Astrocyte (in vitro differentiated cells and primary cell): ENCODE data around the gene DIP2C. TPM values are rescaled to one million over a fixed set of nuclear protein-coding genes. Genes with fewer than 3 reads are reported as not detected.

ENCODE experiments used
- DNase-seq: peaks from one replicate; pipeline ENCODE4 v3.0.0-alpha.2; 2010; ENCODE audit warnings: low read depth
- FAIRE-seq: peaks from 2 replicates; lab custom pipeline; 2011; peaks lifted over from hg19 to GRCh38; lab: Jason Lieb, UNC
- H2AFZ ChIP-seq: 2 replicates; pipeline ENCODE4 v1.6.0; 2012; ENCODE audit warnings: low read depth, low read length, inconsistent platforms
- H3K27ac ChIP-seq: 2 replicates; pipeline ENCODE4 v1.5.1; 2011; ENCODE audit warnings: low read depth, low read length, inconsistent platforms
- H3K27me3 ChIP-seq: 2 replicates; pipeline ENCODE4 v1.6.0; 2011; ENCODE audit warnings: low read length, inconsistent platforms; ENCODE audit not compliant: insufficient read depth
- H3K36me3 ChIP-seq: 2 replicates; pipeline ENCODE4 v1.5.1; 2011; ENCODE audit warnings: low read length, inconsistent platforms; ENCODE audit not compliant: insufficient read depth
- H3K4me1 ChIP-seq: 2 replicates; pipeline ENCODE4 v1.5.1; 2011; ENCODE audit warnings: low read length, inconsistent platforms; ENCODE audit not compliant: insufficient read depth
- H3K4me2 ChIP-seq: 2 replicates; pipeline ENCODE4 v1.6.0; 2012; ENCODE audit warnings: low read length, inconsistent platforms
- H3K4me3 ChIP-seq: 2 replicates; pipeline ENCODE4 v1.5.1; 2011; ENCODE audit warnings: low read depth, mild to moderate bottlenecking, low read length, inconsistent platforms; ENCODE audit not compliant: insufficient read depth
- H3K79me2 ChIP-seq: 2 replicates; pipeline ENCODE4 v1.6.0; 2012; ENCODE audit warnings: mild to moderate bottlenecking, low read length, inconsistent platforms; ENCODE audit not compliant: insufficient read depth
- H3K9ac ChIP-seq: 2 replicates; pipeline ENCODE4 v1.6.0; 2012; ENCODE audit warnings: mild to moderate bottlenecking, low read length, inconsistent platforms
- H3K9me3 ChIP-seq: 2 replicates; pipeline ENCODE4 v1.5.1; 2012; ENCODE audit warnings: low read depth, mild to moderate bottlenecking, low read length, inconsistent platforms; ENCODE audit not compliant: insufficient read depth
- H4K20me1 ChIP-seq: 2 replicates; pipeline ENCODE4 v1.6.0; 2012; ENCODE audit warnings: low read length, inconsistent platforms; ENCODE audit not compliant: insufficient read depth
- H3K27ac Mint-ChIP-seq: one replicate; pipeline ENCODE4 v1.8.0; 2021; ENCODE audit warnings: mild to moderate bottlenecking, mixed read lengths; ENCODE audit not compliant: unreplicated experiment
- H3K27me3 Mint-ChIP-seq: one replicate; pipeline ENCODE4 v1.8.0; 2021; ENCODE audit warnings: low read depth, mixed read lengths; ENCODE audit not compliant: unreplicated experiment
- H3K36me3 Mint-ChIP-seq: one replicate; pipeline ENCODE4 v1.8.0; 2021; ENCODE audit warnings: low read depth, mixed read lengths; ENCODE audit not compliant: unreplicated experiment
- H3K4me1 Mint-ChIP-seq: one replicate; pipeline ENCODE4 v1.8.0; 2021; ENCODE audit warnings: low read depth, mixed read lengths; ENCODE audit not compliant: unreplicated experiment
- H3K4me3 Mint-ChIP-seq: one replicate; pipeline ENCODE4 v1.8.0; 2021; ENCODE audit warnings: mild to moderate bottlenecking, moderate library complexity, mixed read lengths; ENCODE audit not compliant: unreplicated experiment
- H3K9me3 Mint-ChIP-seq: one replicate; pipeline ENCODE4 v1.8.0; 2021; ENCODE audit warnings: mild to moderate bottlenecking, mixed read lengths; ENCODE audit not compliant: unreplicated experiment
- EZH2 ChIP-seq: IDR thresholded peaks from 2 replicates; pipeline ENCODE4 v1.6.1; 2012; ENCODE audit warnings: mild to moderate bottlenecking, low read length, inconsistent platforms; ENCODE audit not compliant: insufficient read depth
- total RNA-seq: library from RNA; stranded (reverse); gene quantifications from 2 replicates; pipeline ENCODE4 v1.2.1, GENCODE V29; 2021
- TF ChIP-seq, protein P1 (sequence below): IDR thresholded peaks from 2 replicates; pipeline ENCODE4 v1.5.1; 2011; ENCODE audit warnings: low read depth, mild to moderate bottlenecking, inconsistent platforms, low read length, moderate library complexity; ENCODE audit not compliant: insufficient read depth

Gene DIP2C
- total RNA-seq, 1 donor from 2014 or later: 27.3 TPM

DNA sequence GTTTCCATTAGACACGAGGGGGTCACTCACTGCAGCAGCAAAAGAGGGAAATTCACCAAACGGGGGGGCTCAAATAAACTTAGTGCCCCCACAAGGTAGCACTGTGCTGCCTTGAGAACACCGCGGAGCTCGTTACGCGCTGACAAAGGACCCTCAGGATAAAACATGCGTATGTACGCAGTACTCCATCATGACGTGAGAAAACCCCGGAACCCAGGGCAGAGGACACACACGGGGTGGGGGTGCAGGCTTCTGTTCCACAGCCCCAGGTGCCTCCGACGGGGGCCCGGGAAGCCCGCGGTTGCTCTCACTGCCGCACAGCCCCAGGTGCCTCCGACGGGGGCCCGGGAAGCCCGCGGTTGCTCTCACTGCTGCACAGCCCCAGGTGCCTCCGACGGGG, 321.8 kb downstream of the DIP2C start:
- peaks cover 5% of the 10 kb centered on the region for H4K20me1 ChIP-seq
- no peak overlapping the region for H2AFZ ChIP-seq
- no peak for DNase-seq
- no peak overlapping the region for H3K4me3 ChIP-seq
- H3K27ac Mint-ChIP-seq: no peak overlapping the region
- H3K36me3 Mint-ChIP-seq: peaks cover 29% of the 10 kb centered on the region
- H3K27me3 ChIP-seq: no peaks in the 10 kb centered on the region
- peaks cover 31% of the 10 kb centered on the region for H3K4me1 Mint-ChIP-seq
- TF ChIP-seq, protein P1, sequence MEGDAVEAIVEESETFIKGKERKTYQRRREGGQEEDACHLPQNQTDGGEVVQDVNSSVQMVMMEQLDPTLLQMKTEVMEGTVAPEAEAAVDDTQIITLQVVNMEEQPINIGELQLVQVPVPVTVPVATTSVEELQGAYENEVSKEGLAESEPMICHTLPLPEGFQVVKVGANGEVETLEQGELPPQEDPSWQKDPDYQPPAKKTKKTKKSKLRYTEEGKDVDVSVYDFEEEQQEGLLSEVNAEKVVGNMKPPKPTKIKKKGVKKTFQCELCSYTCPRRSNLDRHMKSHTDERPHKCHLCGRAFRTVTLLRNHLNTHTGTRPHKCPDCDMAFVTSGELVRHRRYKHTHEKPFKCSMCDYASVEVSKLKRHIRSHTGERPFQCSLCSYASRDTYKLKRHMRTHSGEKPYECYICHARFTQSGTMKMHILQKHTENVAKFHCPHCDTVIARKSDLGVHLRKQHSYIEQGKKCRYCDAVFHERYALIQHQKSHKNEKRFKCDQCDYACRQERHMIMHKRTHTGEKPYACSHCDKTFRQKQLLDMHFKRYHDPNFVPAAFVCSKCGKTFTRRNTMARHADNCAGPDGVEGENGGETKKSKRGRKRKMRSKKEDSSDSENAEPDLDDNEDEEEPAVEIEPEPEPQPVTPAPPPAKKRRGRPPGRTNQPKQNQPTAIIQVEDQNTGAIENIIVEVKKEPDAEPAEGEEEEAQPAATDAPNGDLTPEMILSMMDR: no peak
- TF ChIP-seq EZH2: no peak
- H3K9me3 ChIP-seq: no peaks in the 10 kb centered on the region
- no peaks in the 10 kb centered on the region for H3K27me3 Mint-ChIP-seq
- H3K4me1 ChIP-seq: peaks cover 14% of the 10 kb centered on the region
- peaks cover 11% of the 10 kb centered on the region for H3K36me3 ChIP-seq
- no peak overlapping the region for H3K4me3 Mint-ChIP-seq
- no peak overlapping the region for H3K4me2 ChIP-seq
- no peaks in the 10 kb centered on the region for H3K9me3 Mint-ChIP-seq
- no peak for FAIRE-seq
- H3K79me2 ChIP-seq: no peaks in the 10 kb centered on the region
- H3K27ac ChIP-seq: no peak overlapping the region
- H3K9ac ChIP-seq: no peak overlapping the region

DNA sequence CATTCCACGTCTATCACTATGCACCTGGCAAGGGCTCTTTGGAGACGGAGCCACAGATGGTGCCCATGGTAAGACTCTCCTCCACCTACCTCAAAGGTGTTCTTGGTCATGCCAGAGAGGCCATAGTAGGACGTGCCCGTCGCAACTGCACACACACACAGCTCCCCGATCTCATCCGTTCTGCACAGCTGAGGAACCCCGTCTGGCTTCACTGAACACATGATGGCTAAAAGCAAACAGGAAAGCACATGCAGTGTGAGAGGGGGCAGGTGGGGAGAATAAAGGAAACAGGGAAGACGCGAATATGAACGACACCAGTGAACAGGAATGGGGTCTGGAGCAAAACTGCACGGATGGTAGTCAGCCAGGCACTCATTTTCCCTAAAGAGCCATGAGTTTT, 323.3 kb downstream of the DIP2C start:
- no peak overlapping the region for H2AFZ ChIP-seq
- H3K4me1 ChIP-seq: peaks cover 13% of the 10 kb centered on the region
- H3K9me3 ChIP-seq: no peaks in the 10 kb centered on the region
- H3K27ac Mint-ChIP-seq: no peak overlapping the region
- H3K4me1 Mint-ChIP-seq: peaks cover 27% of the 10 kb centered on the region
- H3K4me3 ChIP-seq: no peak overlapping the region
- H3K4me3 Mint-ChIP-seq: no peak overlapping the region
- H3K4me2 ChIP-seq: no peak overlapping the region
- H3K9me3 Mint-ChIP-seq: no peaks in the 10 kb centered on the region
- H3K36me3 ChIP-seq: peaks cover 20% of the 10 kb centered on the region
- no peaks in the 10 kb centered on the region for H3K79me2 ChIP-seq
- FAIRE-seq: no peak
- DNase-seq: no peak
- H3K27me3 ChIP-seq: no peaks in the 10 kb centered on the region
- TF ChIP-seq EZH2: no peak
- TF ChIP-seq, protein P1: no peak
- H3K9ac ChIP-seq: no peak overlapping the region
- H3K27me3 Mint-ChIP-seq: no peaks in the 10 kb centered on the region
- no peak overlapping the region for H3K27ac ChIP-seq
- H4K20me1 ChIP-seq: peaks cover 12% of the 10 kb centered on the region
- H3K36me3 Mint-ChIP-seq: peaks cover 36% of the 10 kb centered on the region

DNA sequence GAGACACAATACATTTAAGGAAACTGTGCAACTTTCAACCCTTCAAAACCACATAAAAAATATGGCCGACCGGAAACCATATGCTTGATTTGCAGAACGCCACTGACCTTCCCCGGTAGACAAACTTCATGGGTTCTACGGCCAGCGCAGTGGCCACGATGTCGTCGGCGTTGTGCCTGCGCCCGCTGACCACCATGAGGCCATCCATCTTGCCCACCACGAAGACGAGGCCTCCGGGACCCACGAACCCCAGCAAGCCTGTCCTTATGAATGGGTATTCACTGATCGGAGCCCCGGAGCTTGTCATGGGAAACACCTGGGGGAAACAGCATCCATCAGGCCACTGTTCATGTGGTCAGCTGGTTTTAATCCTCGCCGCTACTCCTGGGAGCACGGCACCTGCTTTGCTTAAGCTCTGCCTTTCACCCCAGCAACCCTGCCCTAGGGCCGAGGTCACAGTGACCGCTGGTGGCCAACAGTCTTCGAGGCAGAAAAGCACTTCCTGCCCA, 325.1 kb downstream of the DIP2C start:
- TF ChIP-seq, protein P1: no peak
- TF ChIP-seq EZH2: no peak
- Histone ChIP-seq H2AFZ (no peak overlapping the region), H3K4me3 (no peak overlapping the region), H3K27me3 (no peaks in the 10 kb centered on the region), H3K4me2 (no peak overlapping the region), H3K79me2 (no peaks in the 10 kb centered on the region), H4K20me1 (peaks cover 7% of the 10 kb centered on the region), H3K4me1 (peaks cover under 1% of the 10 kb centered on the region), H3K27ac (no peak overlapping the region), H3K9ac (no peak overlapping the region), H3K9me3 (no peaks in the 10 kb centered on the region), H3K36me3 (peaks cover 20% of the 10 kb centered on the region)
- Mint-ChIP-seq H3K27me3 (no peaks in the 10 kb centered on the region), H3K27ac (no peak overlapping the region), H3K9me3 (no peaks in the 10 kb centered on the region), H3K4me1 (peaks cover 9% of the 10 kb centered on the region), H3K4me3 (no peak overlapping the region), H3K36me3 (peaks cover 36% of the 10 kb centered on the region)
- DNase-seq (no peak), FAIRE-seq (no peak)
